ENCODE measurements around the gene SBF2.
A peak's percentile ranks its signal among the peaks of the same experiment; 100 is the strongest.

DNA sequence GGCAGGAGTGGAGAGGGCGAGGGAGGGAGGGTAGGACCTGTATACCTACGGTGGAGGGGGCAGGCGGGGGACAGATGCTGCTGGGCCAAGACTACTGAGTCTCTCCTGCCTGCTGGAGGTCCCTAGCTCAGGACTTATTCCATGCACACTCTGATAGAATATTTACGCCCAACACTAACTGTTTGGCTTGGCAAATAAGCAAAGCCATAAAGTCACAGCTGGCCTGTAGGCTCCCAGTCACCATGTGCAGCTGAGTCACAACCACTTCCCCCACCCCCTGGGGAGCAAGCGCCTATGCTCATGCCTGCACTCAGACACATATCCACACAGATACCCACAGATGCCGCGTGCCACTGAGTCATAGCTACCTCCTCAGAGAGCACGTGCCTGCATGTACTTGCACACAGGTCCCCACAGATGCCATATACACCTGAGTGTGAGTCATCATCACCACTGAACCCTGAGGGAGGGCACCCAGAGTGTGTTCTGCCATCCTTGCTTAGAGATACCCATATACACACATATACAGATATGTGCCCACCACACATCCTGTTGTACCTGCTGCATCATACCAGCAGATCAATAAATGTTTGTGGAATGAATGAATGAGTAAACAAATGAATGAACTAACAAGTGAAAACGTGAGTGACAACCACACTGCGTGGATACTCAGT lies 534.4 kb downstream of the SBF2 start:
- TF ChIP-seq POLR2AphosphoS5 (IDR thresholded peaks at IDR 0.05) (peak; percentile 63 to 98 (median 69)), POLR2A (IDR thresholded peaks at IDR 0.05) (no peak)
- TF ChIP-seq, protein P1, sequence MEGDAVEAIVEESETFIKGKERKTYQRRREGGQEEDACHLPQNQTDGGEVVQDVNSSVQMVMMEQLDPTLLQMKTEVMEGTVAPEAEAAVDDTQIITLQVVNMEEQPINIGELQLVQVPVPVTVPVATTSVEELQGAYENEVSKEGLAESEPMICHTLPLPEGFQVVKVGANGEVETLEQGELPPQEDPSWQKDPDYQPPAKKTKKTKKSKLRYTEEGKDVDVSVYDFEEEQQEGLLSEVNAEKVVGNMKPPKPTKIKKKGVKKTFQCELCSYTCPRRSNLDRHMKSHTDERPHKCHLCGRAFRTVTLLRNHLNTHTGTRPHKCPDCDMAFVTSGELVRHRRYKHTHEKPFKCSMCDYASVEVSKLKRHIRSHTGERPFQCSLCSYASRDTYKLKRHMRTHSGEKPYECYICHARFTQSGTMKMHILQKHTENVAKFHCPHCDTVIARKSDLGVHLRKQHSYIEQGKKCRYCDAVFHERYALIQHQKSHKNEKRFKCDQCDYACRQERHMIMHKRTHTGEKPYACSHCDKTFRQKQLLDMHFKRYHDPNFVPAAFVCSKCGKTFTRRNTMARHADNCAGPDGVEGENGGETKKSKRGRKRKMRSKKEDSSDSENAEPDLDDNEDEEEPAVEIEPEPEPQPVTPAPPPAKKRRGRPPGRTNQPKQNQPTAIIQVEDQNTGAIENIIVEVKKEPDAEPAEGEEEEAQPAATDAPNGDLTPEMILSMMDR (IDR thresholded peaks at IDR 0.05): no peak
